ENCODE data around the gene SSR2.

The SSR2 gene

GRCh38 chr1:156020293-156021092 lies at the start of gene SSR2:
TSS of gene SSR2 (minus strand) at chr1:156020951. CDS start at chr1:156020167, 784 bp downstream.
- DNase-seq: peak; percentile 93

GRCh38 chr1:156070548-156070947 lies 49.8 kb upstream of the SSR2 start:
- peak; percentile 59 for DNase-seq

- no peak for DNase-seq
Measured at GRCh38 chr1:156069490-156070455, 49.0 kb upstream of the SSR2 start.

- DNase-seq: no peak
Measured at GRCh38 chr1:156067262-156067661, 46.5 kb upstream of the SSR2 start.

- DNase-seq: no peak
Measured at GRCh38 chr1:156065871-156066270, 45.1 kb upstream of the SSR2 start.

- DNase-seq: no peak
Measured at GRCh38 chr1:156065212-156065611, 44.5 kb upstream of the SSR2 start.

- no peak for DNase-seq
Measured at GRCh38 chr1:156064615-156065014, 43.9 kb upstream of the SSR2 start.

GRCh38 chr1:156063997-156064285 lies 43.2 kb upstream of the SSR2 start:
- no peak for DNase-seq

GRCh38 chr1:156062189-156062588 lies 41.4 kb upstream of the SSR2 start:
- DNase-seq: no peak

- DNase-seq: no peak
Measured at GRCh38 chr1:156060937-156061636, 40.3 kb upstream of the SSR2 start, which contains the start of gene RAB25. TSS of gene RAB25 (plus strand) at chr1:156061160. CDS start at chr1:156061401, 241 bp downstream.

GRCh38 chr1:156056326-156056849 lies 35.6 kb upstream of the SSR2 start:
- DNase-seq: no peak

GRCh38 chr1:156055281-156056048 lies 34.7 kb upstream of the SSR2 start:
- DNase-seq: no peak

GRCh38 chr1:156054500-156055280 lies 33.9 kb upstream of the SSR2 start, which contains the start of gene LAMTOR2:
TSS of gene LAMTOR2 (plus strand) at chr1:156054782. CDS start at chr1:156054890, 108 bp downstream.
- DNase-seq: peak; percentile 100

- DNase-seq: peak; percentile 95
Measured at GRCh38 chr1:156053768-156054499, 33.2 kb upstream of the SSR2 start, which contains the start of gene UBQLN4. TSS of gene UBQLN4 (minus strand) at chr1:156053798. CDS start at chr1:156053701, 97 bp downstream.

- DNase-seq: peak; percentile 85
Measured at GRCh38 chr1:156052862-156053767, 32.4 kb upstream of the SSR2 start.

GRCh38 chr1:156051011-156051725 lies 30.4 kb upstream of the SSR2 start:
- no peak for DNase-seq

GRCh38 chr1:156050376-156050775 lies 29.6 kb upstream of the SSR2 start:
- DNase-seq: peak; percentile 61

GRCh38 chr1:156048663-156049258 lies 28.0 kb upstream of the SSR2 start:
- DNase-seq: no peak
